Stimulated activated CD4-positive, alpha-beta T cell treated with anti-CD3 and anti-CD28 coated beads, Interleukin-15, amount 100 ng/mL, for 1 hour (primary cell): Measurements from ENCODE around the gene IFNLR1.

Experiments
- DNase-seq, 2 donors: peaks; one replicate each; pipeline ENCODE4 v3.0.0-alpha.2; 2020; ENCODE audit warnings: low read depth in 1 of 2, low spot score in 1 of 2

Gene IFNLR1

GRCh38 chr1:24206083-24206464 is 19.0 kb upstream of the IFNLR1 start:
- no peak for DNase-seq

- DNase-seq: no peak
These were observed 18.4 kb upstream of the IFNLR1 start for GRCh38 chr1:24205345-24206082.

GRCh38 chr1:24204116-24204515 is 17.0 kb upstream of the IFNLR1 start:
- no peak for DNase-seq

- no peak for DNase-seq
These were observed 16.3 kb upstream of the IFNLR1 start for GRCh38 chr1:24203404-24203803.

GRCh38 chr1:24202987-24203386 is 15.9 kb upstream of the IFNLR1 start:
- no peak for DNase-seq

GRCh38 chr1:24202556-24202955 is 15.5 kb upstream of the IFNLR1 start:
- no peak for DNase-seq

- peak in 1 of 2 donors; percentile 37 for DNase-seq
These were observed 14.9 kb upstream of the IFNLR1 start for GRCh38 chr1:24201941-24202440.

- peak; percentile 50 to 51 for DNase-seq
These were observed 12.3 kb upstream of the IFNLR1 start for GRCh38 chr1:24199291-24199900.

- DNase-seq: no peak
These were observed 11.7 kb upstream of the IFNLR1 start for GRCh38 chr1:24198766-24199165.

- DNase-seq: no peak
These were observed 8.8 kb upstream of the IFNLR1 start for GRCh38 chr1:24195874-24196273.

- no peak for DNase-seq
These were observed 8.0 kb upstream of the IFNLR1 start for GRCh38 chr1:24195136-24195535.

GRCh38 chr1:24193046-24193445 is 6.0 kb upstream of the IFNLR1 start:
- no peak for DNase-seq

- no peak for DNase-seq
These were observed 4.8 kb upstream of the IFNLR1 start for GRCh38 chr1:24191860-24192259.

GRCh38 chr1:24190983-24191461 is 3.9 kb upstream of the IFNLR1 start:
- DNase-seq: no peak

GRCh38 chr1:24189528-24189927 is 2.4 kb upstream of the IFNLR1 start:
- DNase-seq: no peak

- DNase-seq: no peak
These were observed 437 bp downstream of the IFNLR1 start for GRCh38 chr1:24186711-24186992.

GRCh38 chr1:24186031-24186710 is 918 bp downstream of the IFNLR1 start:
- no peak for DNase-seq

- no peak for DNase-seq
These were observed 2.0 kb downstream of the IFNLR1 start for GRCh38 chr1:24185076-24185475.

- no peak for DNase-seq
These were observed 5.0 kb downstream of the IFNLR1 start for GRCh38 chr1:24182061-24182460.

- DNase-seq: no peak
These were observed 5.5 kb downstream of the IFNLR1 start for GRCh38 chr1:24181619-24182018.

GRCh38 chr1:24180676-24181075 is 6.4 kb downstream of the IFNLR1 start:
- DNase-seq: no peak

GRCh38 chr1:24179251-24179840 is 7.7 kb downstream of the IFNLR1 start:
- DNase-seq: no peak
